ENCODE measurements around the gene CABP4.

CABP4 gene

GRCh38 chr11:67485873-67486361, 30.8 kb downstream of the CABP4 start:
- FAIRE-seq: peak; percentile 93
- DNase-seq (ENCODE audit: insufficient read length, low spot score): peak; percentile 29
- TF ChIP-seq POLR2AphosphoS5 (IDR thresholded peaks at IDR 0.05; ENCODE audit: low read depth, low read length): peak; percentile 75; the same call in 1 of the 2 replicates
- peak; percentile 45; the same call in 1 of the 2 replicates for TF ChIP-seq POU2F2 (IDR thresholded peaks at IDR 0.05; ENCODE audit: low read depth, low read length)
- TF ChIP-seq POLR2A (IDR thresholded peaks at IDR 0.05; ENCODE audit: low read depth, low read length): peak; percentile 57; the same call in 1 of the 2 replicates
- 0 out of 2 replicates have a peak, but pooled peaks have one; percentile 50 for TF ChIP-seq TAF1 (IDR thresholded peaks at IDR 0.05; ENCODE audit: low read depth, low read length)

DNA sequence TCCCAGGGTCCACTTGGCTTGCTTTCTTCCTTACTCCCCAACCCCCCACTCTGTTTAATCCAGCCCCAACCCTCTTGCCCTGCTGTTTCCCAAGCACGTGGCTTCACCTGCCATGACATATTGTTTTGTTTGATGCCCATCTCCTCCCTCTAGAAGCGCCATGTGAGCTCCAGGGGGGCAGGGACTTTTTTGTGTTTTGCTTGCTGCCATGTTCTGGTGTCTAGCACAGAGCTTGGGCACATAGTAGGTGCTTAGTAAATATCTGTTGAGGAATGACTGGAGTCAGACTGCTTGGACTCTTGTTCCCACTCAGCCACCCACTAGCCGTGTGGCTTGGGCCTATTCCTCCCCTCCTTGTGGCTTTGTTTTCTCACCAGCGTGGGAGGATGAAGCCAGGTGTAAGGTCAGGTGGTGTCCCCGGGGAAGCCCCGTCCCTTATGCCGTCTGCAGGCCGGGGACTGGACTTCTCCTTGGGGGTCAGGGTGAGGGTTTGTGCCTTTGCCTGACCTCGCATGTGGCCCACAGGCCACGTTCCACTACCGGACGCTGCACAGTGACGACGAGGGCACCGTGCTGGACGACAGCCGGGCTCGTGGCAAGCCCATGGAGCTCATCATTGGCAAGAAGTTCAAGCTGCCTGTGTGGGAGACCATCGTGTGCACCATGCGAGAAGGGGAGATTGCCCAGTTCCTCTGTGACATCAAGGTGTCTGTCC, 31.5 kb downstream of the CABP4 start:
- peak; percentile 71 for DNase-seq (ENCODE audit: insufficient read length, low spot score)
- peak; percentile 97 for FAIRE-seq
- TF ChIP-seq SPI1 (IDR thresholded peaks at IDR 0.05; ENCODE audit: low read depth, low read length): peak; percentile 82
- peak; percentile 84 for TF ChIP-seq POU2F2 (IDR thresholded peaks at IDR 0.05; ENCODE audit: low read depth, low read length)
- no peak for TF ChIP-seq TAF1 (IDR thresholded peaks at IDR 0.05; ENCODE audit: low read depth, low read length)
- peak; percentile 50; the same call in 1 of the 2 replicates for TF ChIP-seq POLR2AphosphoS5 (IDR thresholded peaks at IDR 0.05; ENCODE audit: low read depth, low read length)
- no peak for TF ChIP-seq PAX5 (IDR thresholded peaks at IDR 0.05; ENCODE audit: insufficient read depth, low read length, severe bottlenecking)

- peak; percentile 45 for FAIRE-seq
- TF ChIP-seq POLR2AphosphoS5 (IDR thresholded peaks at IDR 0.05; ENCODE audit: low read depth, low read length) (no peak), POLR2A (IDR thresholded peaks at IDR 0.05; ENCODE audit: low read depth, low read length) (no peak), PAX5 (IDR thresholded peaks at IDR 0.05; ENCODE audit: insufficient read depth, low read length, severe bottlenecking) (no peak), POU2F2 (IDR thresholded peaks at IDR 0.05; ENCODE audit: low read depth, low read length) (no peak), TAF1 (IDR thresholded peaks at IDR 0.05; ENCODE audit: low read depth, low read length) (no peak), SPI1 (IDR thresholded peaks at IDR 0.05; ENCODE audit: low read depth, low read length) (no peak)
These were observed 34.2 kb downstream of the CABP4 start for GRCh38 chr11:67489203-67489884.

DNA sequence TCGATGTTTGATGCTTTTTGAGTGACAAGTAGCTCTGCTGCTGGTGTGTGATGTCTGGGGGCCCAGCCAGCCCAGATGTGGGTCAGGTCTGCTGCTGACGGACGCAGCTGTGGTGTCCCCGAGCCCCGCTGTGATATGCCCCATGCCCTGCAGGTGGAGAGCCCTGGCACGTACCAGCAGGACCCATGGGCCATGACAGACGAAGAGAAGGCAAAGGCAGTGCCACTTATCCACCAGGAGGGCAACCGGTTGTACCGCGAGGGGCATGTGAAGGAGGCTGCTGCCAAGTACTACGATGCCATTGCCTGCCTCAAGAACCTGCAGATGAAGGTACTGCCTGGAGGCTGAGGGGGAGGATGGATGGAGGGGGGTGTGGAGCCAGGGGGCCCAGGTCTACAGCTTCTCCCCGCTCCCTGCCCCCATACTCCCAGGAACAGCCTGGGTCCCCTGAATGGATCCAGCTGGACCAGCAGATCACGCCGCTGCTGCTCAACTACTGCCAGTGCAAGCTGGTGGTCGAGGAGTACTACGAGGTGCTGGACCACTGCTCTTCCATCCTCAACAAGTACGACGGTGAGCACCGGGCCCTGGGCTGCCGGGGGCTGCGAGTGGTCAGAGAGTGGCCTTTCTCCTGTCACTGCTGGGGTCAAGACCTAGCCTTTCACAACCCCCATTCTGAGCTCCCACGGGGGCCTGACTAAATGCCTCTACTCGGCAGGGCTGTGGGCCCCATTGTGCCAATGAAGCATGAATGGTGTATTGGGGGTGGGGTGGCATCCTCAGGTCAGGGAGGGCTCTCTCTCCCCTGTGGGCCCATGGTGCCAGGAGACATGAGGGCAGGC, 35.0 kb downstream of the CABP4 start:
- FAIRE-seq: no peak
- DNase-seq (ENCODE audit: insufficient read length, low spot score): no peak

More at GRCh38 chr11:67489203-67489884, 34.2 kb downstream of the CABP4 start:
- no peak for DNase-seq (ENCODE audit: insufficient read length, low spot score)

DNA sequence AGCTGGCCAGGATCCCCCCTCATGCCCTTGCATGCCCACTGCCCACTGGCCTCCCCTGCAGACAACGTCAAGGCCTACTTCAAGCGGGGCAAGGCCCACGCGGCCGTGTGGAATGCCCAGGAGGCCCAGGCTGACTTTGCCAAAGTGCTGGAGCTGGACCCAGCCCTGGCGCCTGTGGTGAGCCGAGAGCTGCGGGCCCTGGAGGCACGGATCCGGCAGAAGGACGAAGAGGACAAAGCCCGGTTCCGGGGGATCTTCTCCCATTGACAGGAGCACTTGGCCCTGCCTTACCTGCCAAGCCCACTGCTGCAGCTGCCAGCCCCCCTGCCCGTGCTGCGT, 35.5 kb downstream of the CABP4 start:
- DNase-seq (ENCODE audit: insufficient read length, low spot score): peak; percentile 9
- TF ChIP-seq TAF1 (IDR thresholded peaks at IDR 0.05; ENCODE audit: low read depth, low read length): no peak
- TF ChIP-seq PAX5 (IDR thresholded peaks at IDR 0.05; ENCODE audit: insufficient read depth, low read length, severe bottlenecking): no peak
- no peak for TF ChIP-seq SPI1 (IDR thresholded peaks at IDR 0.05; ENCODE audit: low read depth, low read length)
- no peak for TF ChIP-seq POLR2A (IDR thresholded peaks at IDR 0.05; ENCODE audit: low read depth, low read length)
- no peak for TF ChIP-seq POLR2AphosphoS5 (IDR thresholded peaks at IDR 0.05; ENCODE audit: low read depth, low read length)
- TF ChIP-seq POU2F2 (IDR thresholded peaks at IDR 0.05; ENCODE audit: low read depth, low read length): no peak
- FAIRE-seq: no peak

More for the DNA sequence above, 35.0 kb downstream of the CABP4 start:
- TF ChIP-seq POU2F2 (IDR thresholded peaks at IDR 0.05; ENCODE audit: low read depth, low read length) (no peak), PAX5 (IDR thresholded peaks at IDR 0.05; ENCODE audit: insufficient read depth, low read length, severe bottlenecking) (no peak), TAF1 (IDR thresholded peaks at IDR 0.05; ENCODE audit: low read depth, low read length) (no peak), SPI1 (IDR thresholded peaks at IDR 0.05; ENCODE audit: low read depth, low read length) (no peak), POLR2AphosphoS5 (IDR thresholded peaks at IDR 0.05; ENCODE audit: low read depth, low read length) (no peak), POLR2A (IDR thresholded peaks at IDR 0.05; ENCODE audit: low read depth, low read length) (no peak)

- no peak for DNase-seq (ENCODE audit: insufficient read length, low spot score)
- no peak for FAIRE-seq
- peak; percentile 2; the same call in 1 of the 2 replicates for TF ChIP-seq POLR2AphosphoS5 (IDR thresholded peaks at IDR 0.05; ENCODE audit: low read depth, low read length)
- no peak for TF ChIP-seq POLR2A (IDR thresholded peaks at IDR 0.05; ENCODE audit: low read depth, low read length)
These were observed 36.3 kb downstream of the CABP4 start for GRCh38 chr11:67491276-67492068.

DNA sequence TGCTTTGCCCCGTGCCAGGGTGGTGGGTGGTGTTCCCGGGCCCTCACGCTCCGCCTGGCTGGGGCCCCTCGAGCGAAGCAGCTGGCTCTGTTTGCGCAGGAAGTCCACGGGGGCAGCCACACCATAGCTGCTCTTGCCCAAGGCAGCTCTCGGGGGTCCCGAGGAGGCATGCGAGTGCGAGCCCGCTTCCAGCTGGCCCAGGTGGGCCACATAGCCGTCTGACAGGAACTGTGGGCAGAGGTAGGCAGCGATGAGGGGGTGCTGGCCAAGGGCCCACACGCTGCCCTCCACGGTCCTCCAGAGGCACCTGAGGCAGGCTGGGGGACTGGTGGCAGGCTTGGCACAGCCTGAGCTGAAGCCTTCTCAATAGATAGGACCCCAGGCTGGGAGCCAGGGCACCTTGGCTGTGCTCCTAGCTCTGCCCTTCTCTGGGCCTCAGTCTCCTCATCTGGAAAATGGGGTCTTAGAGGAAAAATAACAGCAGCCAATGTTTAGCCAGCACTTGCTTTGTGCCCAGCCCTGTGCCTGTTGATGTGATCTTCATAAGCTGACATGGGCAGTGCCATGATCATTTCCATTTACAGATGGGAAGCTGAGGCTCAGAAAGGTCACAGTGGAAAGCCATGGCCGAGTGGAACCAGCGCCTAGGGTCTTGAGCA, 37.0 kb downstream of the CABP4 start:
- no peak for DNase-seq (ENCODE audit: insufficient read length, low spot score)
- TF ChIP-seq TAF1 (IDR thresholded peaks at IDR 0.05; ENCODE audit: low read depth, low read length): no peak
- no peak for TF ChIP-seq SPI1 (IDR thresholded peaks at IDR 0.05; ENCODE audit: low read depth, low read length)
- TF ChIP-seq PAX5 (IDR thresholded peaks at IDR 0.05; ENCODE audit: insufficient read depth, low read length, severe bottlenecking): no peak
- TF ChIP-seq POU2F2 (IDR thresholded peaks at IDR 0.05; ENCODE audit: low read depth, low read length): no peak
- no peak for TF ChIP-seq POLR2AphosphoS5 (IDR thresholded peaks at IDR 0.05; ENCODE audit: low read depth, low read length)
- no peak for TF ChIP-seq POLR2A (IDR thresholded peaks at IDR 0.05; ENCODE audit: low read depth, low read length)
- no peak for FAIRE-seq
